Islet precursor cell (in vitro differentiated cells): Measurements from ENCODE around the gene SMAP1.
A peak's percentile ranks its signal among the peaks of the same experiment; 100 is the strongest.

Experiments
- DNase-seq: peaks from one replicate; pipeline ENCODE4 v3.0.0-alpha.2; 2018

Gene SMAP1

DNA sequence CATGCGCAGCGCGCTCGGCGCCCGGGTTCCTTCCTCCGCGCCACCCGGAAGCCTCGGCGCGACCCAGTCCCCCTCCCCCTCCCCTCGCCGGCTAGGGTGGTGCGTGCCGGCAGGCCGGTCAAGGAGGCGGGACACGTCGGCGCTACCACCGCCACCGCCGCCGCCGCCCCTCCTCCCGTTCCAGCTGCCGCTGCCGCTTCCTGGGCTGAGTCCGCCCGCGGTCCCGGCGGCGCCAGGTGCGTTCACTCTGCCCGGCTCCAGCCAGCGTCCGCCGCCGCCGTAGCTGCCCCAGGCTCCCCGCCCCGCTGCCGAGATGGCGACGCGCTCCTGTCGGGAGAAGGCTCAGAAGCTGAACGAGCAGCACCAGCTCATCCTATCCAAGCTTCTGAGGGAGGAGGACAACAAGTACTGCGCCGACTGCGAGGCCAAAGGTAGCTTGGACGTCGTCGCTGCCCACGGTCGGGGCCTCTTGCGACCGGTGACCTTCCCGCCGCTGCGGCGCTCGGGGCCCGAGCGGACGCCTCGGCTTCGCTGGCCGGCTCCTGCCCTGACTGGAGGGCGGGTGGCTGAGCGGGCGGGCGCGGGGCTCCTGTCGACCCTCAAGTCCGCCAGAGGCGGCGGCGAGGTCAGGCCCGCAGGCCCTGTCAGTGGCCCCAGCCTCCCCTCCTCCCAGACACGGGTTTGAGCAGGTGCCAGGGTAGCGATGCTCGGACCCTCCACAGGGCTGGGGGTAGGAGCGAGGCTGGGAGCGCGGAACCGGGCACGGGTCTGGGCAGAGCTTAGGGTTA is at the start of gene SMAP1:
SMAP1 (plus strand) TSS at position 173 of the 788 bp plus-strand sequence; CDS start at position 314, 141 bp downstream.
- DNase-seq, result peak; percentile 95

DNA sequence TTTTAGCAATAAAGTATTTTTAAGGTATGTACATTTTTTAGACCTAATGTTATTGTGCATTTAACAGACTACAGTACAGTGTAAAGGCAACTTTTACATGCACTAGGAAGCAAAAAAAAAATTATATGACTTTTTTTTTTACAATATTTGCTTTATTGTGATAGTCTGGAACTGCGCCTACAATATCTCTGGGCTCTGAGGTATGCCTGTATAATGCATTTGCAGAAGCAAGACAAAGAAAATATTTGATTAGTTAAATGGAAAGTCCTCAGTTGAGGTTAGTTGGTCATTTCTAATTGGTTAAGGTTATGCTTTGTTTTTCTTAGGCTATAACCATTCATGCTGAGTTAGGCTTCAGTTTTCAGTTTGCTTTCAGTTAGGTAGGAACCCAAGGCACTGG is 46.9 kb upstream of the SMAP1 start:
- no peak for DNase-seq

DNA sequence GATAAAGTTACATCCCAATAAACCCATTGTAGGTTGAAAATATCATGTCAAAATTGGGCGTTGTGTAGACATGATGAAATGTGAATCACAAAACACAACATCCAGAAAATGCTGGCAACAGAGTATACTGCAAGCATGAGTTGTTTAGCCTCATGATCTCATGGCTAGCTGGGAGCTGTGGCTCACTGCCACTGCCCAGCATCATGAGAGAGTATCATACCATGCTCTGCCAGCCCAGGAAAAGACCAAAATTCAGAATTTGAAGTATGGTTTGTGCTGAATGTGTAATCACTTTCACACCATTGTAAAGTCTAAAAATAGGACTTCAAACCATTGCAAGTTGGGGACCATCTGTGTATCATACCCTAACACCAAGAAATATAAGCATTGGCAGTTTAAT is 45.2 kb upstream of the SMAP1 start:
- no peak for DNase-seq

DNA sequence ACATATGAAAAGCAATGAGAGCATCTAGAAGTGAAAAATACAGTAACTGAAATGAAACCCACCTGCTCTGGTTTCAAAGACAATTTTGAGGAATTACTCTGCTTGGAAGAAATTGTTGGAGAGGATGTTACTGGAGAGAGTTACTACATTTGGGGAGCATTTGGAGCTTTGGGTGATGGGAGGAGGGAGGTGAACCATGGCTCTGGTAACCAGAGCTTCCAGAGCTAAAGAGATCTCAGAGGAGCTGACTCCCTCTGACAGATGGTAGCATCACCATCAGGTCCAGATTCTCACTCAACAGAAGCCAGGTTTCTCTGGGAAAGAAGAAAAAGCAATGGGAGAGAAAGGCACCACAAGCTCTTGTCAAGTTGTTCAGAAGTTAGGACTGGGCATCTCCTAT is 42.2 kb upstream of the SMAP1 start:
- DNase-seq, result no peak

DNA sequence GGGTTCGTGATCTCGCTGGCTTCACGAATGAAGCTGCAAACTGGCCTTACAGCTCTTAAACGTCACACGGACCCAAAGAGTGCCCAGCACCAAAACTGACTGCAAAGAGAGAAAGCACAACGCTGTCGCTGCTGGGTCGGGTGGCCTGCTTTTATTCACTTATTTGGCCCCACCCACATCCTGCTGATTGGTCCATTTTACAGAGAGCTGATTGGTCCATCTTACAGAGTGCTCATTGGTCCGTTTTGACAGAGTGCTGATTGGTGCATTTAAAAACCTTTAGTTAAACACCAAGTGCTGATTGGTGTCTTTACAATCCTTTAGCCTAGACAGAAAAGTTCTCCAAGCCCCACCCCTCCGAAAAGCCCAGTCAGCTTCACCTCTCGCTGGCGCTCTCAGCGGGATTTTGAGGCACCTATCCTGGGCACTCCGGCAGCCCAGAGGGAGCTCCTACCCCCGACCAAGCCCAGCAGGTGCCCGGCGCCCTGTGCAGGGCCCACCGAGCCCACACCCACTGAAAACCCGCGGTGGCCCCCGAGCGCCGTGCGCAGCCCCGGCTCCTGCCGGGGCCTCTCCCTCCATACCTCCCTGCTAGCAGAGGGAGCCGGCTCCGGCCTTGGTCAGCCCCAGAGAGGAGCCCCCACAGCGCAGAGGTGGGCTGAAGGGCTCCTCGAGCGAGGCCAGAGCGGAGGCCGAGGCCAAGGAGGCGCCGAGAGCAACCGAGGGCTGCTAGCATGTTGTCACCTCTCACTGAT is 40.0 kb upstream of the SMAP1 start:
- DNase-seq, result no peak

DNA sequence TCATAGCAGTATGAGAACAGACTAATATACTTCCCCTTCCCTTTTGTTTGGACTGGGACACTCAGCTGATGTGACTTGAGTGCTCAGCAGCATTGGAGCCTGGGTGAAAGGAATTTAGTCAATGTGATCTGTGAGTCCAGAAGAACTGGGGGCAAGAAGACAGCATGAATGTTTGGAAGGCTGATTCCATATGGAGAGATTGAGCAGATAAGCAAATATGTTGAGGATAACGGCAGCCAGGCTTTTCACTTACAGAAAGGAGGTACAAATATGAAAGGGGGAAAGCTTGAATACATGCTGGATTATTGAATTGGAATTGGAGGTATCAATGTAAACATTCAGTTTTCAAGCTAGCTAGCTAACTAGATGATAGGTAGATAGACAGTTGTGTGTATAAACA is 37.8 kb upstream of the SMAP1 start:
- no peak for DNase-seq

DNA sequence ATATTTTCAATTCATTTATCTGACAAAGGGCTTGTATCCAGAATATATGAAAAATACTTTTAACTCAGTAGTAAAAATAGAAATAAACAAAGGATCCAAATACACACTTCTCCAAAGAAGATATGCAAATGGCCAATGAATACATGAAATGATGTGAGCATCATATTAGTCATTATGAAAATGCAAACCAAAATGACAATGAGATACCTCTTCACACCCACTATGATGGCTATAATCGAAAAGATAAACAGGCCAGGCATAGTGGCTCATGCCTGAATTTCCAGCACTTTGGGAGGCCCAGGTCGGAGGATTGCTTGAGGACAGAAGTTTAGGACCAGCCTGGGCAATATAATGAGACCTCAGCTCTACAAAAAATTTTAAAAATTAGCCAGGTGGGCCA is 33.8 kb upstream of the SMAP1 start:
- no peak for DNase-seq

DNA sequence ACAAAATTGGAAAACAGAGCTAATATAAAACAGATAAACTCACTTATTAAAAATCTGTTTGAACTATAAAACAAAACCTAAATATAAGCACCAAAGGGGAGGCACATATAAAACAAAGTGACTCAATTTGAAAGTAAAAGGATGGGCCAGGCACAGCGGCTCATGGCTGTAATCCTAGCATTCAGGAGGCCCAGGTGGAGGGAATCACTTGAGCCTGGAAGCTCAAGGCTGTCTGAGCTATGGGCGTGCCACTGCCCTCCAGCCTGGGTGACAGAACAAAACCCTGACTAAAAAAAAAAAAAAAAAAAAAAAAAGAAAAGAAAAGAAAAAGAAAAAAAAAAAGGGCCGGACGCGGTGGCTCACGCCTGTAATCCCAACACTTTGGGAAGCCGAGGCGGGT is 31.1 kb upstream of the SMAP1 start:
- DNase-seq, result no peak

DNA sequence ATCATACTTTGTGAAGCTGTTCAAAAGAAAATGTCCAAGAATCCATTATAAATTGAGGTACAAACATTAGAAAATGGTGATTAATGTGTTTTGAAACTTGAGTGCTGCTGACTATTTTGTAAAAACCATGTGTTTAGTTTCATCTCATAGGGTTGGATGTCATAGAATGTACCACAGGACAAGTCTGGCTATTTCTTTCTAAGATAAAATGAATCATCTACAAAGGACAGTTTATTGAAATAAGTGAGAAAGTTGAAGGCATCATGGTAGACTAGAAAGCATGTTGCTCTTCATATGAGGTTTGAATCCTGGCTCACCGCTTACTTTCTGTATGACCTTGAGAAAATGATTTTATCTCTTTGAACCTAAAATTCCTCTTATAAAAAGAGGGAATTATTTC is 29.2 kb upstream of the SMAP1 start:
- DNase-seq, result no peak

DNA sequence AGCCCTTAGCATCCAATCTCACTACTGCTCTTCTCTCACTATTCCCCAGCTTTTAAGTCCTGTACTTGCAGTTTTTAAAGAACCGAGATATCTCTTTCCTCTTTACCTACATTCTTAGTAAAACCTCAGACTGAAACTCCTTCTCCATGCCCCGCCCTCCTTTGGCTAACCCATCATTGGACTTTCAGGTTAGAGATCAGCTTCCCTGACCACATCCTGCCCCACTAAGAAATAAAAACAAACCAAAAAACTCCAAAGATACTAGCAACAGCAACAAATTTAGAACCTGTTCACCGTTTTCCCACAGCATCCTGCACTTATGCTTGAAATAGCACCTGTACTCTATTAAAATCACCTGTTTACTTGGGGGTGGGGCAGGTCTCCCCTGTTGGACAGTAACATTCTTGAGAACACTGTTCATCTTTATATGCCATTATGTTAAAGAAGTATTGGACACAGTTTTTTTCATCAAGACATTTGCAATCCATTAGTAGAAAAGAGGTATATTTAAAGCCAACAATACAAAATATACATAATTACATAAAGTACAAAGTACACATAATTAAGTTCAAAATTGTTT is 16.3 kb upstream of the SMAP1 start:
- no peak for DNase-seq

DNA sequence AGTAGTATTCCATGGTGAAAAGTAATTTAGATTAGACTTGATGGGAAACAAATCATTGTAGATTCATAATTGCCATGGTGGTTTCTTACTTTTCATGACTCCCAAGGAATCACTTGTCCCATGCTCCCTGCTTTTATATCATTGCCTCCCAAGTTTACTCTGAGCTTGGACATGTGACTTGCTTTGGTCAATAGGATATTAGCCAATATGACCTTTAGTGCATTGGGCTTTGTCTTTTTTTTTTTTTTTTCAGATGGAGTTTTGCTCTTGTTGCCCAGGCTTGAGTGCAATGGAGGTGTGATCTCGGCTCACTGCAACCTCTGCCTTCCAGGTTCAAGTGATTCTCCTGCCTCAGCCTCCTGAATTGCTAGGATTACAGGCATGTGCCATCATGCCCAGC is 15.5 kb upstream of the SMAP1 start:
- no peak for DNase-seq

DNA sequence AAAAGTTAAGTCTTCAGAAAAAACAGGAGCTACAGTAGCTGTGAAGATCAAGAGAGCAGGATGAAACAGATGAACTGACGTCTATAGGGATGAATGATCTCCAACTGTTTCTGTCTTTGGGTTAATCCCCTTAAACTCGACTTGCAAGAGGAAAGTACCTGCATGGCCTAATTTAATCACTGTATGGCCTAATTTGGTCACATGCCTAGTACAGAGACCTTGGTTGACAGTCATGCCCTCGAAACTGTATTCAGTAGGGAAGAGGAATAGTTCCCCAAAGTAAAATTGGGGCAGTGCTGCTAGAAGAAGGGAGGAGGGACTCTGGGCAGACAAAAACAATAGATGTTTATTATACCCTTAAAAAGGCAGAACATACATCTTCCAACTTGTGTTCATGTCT is 10.0 kb upstream of the SMAP1 start:
- no peak for DNase-seq

DNA sequence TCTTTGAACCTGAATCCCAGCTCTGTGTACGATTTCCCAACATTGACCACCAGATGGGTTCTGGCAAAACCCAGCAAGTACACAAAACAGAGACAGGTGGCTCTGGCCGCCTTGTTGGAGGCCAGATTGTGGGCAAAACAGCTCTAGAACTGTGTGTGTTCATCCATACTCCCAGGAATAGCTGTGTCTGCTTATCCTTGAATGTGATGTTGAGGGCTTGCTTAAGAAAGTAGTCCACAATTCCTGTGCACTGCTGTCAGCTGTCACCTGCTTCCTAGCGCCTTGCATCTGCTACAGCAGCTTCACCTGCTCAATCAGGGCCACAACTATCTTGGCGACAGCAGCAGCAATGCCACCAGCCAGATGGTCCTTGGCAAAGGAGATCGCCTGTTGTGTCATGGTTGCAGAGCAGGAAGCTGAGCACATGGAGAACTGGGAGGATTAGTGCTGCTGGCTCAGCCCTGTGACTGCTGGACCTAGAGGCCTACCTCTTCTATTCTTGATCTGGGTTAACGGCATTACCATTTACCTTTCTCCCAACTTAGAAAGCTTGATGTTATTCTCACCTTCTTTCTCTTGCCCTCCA is 3.7 kb upstream of the SMAP1 start:
- no peak for DNase-seq

DNA sequence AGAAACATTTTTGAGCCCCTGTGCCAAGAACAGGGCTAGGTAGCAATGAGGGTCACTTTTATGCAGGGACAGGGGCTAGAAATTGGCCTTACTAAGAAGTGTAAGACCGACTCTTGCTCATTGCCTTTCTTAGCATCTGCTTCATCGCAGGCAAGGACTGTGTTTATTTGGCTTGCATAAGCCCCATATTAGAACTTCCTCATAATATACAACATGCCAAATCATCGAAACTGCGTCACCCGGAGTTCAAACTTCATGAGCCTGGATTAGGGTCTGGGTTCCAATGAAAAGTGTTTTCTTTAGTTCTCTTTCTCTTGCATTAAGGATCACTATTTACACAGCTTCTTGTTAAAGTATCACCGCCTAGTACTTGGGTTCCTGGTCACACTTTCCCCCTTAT is 977 bp upstream of the SMAP1 start:
- no peak for DNase-seq

DNA sequence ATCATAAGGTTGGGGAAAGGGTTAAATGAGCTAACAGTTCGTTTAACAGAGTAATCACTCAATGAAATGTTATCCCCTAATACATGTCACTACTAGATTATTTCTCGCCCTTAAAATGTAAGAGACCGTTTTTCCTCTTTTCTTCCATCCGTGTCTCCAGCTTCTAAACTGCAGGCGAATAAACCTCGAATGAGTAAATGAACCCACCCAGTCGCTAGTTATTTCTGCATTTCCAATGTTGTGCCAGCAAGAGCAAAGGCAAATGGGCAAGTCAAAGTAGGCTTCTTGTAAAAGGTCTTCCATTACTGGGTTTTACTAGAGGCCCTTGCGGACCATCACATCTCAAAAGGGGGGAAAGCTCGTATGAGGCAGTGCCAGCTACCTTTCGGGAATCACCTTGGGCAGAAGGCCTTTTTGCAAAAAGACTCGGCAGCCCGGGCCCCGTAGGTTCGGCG is 400 bp upstream of the SMAP1 start:
- no peak for DNase-seq

DNA sequence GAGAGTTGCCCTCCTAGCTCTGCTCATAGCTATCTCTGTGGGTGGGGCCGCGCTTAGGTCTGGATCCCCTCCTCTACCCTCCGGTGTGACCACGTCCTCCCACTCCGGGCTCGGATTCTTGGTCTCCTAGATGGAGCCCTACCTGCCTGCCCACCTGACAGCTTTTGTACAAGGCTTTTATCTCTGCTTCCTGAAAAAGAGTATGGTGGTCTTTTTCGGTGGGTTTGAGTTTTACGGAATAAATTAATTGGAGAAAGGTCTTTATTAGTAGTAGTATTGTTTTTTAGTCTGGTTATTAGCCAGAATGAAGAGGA is 773 bp downstream of the SMAP1 start:
- no peak for DNase-seq

DNA sequence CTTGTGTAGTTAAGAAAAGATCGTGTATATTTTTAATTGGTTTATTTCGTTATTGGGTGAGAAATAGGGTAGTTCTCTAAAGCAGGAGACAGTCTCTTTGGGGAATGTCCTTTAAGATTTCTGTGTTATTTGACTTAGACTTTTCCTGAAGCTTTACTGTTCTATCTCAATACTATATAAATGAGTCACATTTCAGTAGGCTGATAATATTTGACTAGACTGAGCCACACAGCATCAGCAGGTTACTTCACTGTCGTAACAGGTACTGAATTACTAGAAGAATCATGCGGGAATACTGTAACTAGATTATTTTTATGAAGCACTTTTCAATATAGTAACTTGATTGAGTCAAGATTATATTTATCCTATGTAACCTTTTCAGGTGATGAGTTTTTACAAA is 1.4 kb downstream of the SMAP1 start:
- DNase-seq, result no peak

DNA sequence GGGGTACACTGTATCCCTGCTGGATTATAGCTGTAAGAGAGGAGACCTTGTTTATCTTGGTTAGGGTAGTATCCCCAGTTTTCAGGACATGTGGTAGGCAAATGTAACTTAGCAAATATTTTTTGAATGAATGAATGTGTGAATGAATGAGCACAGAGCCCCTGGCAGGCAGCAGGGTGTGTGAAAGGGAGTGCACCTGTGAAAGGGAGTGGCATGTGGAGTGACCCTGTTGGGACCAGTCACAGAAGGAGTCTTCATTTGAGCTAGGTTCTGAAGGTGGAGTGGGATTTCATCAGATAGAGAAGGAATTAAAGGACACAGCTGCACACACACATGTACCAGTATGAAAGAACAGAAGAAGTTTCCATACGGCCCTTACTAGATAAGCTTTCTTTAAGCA is 4.9 kb downstream of the SMAP1 start:
- DNase-seq, result no peak

DNA sequence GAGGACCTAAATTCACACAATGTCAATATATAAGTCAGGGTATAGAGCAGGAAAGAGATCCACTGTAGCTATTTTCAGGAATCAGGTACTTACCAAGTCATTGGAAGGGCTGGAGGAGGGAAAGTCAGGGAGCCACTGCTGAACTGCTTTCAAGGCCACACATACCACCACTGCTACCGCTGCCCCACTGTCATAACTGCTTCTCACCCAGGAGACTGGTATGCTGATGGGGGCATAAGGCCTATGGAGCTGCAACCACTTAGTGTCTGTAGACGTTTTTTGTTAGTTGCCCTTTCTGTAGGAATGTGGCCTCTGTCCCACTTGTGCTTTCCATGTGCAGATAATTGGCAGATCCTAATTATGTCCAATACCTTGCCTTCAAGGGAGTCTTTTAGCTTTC is 5.4 kb downstream of the SMAP1 start:
- DNase-seq, result peak; percentile 74

DNA sequence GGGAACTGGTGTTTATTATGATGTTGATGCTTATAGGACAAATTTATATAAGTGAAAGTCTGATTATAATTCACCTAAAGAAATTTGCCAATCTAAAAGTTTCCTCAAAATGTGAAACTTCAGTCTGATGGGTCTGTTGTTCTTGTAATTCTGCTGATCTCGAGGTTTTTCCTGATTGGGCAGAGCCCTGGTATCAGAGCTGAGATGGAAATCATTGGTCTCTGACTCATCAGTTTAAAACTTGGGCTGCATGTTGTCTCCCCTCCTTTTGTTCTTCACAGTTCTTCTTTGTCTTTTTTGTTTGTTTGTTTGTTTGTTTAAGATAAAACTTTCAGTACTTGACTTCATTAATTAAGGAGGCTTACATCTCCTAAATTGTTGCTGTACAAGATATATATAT is 5.9 kb downstream of the SMAP1 start:
- DNase-seq, result no peak

DNA sequence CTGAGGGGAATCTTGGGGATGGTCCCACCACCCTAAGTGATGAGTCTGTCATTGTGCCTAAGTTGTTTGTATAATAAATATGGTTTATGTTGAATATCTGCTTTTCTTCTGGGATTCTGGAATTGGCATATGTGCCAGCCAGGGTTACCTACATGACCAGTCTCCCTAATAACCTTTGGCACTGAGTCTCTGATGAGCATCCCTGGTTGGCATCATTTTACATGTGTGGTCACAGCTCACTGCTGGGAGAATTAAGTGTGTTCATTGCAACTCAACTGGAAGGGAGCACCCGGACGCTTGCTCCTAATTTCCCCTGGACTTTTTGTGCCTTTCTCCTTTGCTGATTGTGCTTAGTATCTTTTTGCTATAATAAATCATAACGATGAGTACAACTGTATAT is 8.1 kb downstream of the SMAP1 start:
- DNase-seq, result no peak

DNA sequence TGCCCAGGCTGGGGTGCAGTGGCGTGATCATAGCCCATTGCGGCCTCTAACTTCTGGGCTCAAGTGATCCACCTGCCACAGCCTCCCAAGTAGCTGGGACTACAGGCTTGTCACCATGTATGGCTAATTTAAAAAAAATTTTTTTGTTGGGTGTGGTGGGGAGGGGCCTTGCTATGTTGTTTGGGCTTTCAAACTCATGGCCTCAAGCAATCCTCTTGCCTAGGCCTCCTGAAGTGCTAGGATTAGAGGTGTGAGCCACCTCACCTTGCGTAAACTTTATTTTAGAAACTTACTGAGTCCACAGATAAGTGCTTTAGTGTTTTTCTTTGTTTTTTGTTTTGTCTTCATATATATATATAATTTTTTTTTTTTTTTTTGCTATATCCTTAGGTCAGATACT is 9.1 kb downstream of the SMAP1 start:
- DNase-seq, result no peak

DNA sequence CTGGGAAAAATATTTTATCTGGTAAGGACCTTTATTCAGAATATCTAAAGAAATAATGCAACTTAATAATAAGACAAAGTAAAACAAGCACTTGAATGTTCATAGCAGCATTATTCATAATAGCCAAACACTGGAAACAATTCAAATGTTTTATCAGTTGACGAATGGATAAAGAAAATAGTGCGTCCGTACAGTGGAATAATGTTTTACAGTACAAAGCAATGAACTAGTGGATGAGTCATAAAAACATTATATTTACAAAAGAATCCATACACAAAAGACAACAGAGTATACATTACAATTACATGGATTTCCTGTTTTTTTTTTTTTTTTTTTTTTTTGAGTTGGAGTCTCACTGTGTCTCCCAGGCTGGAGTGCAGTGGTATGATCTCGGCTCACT is 12.7 kb downstream of the SMAP1 start:
- no peak for DNase-seq
